ENCODE results near the gene PRKCSH.

DNA sequence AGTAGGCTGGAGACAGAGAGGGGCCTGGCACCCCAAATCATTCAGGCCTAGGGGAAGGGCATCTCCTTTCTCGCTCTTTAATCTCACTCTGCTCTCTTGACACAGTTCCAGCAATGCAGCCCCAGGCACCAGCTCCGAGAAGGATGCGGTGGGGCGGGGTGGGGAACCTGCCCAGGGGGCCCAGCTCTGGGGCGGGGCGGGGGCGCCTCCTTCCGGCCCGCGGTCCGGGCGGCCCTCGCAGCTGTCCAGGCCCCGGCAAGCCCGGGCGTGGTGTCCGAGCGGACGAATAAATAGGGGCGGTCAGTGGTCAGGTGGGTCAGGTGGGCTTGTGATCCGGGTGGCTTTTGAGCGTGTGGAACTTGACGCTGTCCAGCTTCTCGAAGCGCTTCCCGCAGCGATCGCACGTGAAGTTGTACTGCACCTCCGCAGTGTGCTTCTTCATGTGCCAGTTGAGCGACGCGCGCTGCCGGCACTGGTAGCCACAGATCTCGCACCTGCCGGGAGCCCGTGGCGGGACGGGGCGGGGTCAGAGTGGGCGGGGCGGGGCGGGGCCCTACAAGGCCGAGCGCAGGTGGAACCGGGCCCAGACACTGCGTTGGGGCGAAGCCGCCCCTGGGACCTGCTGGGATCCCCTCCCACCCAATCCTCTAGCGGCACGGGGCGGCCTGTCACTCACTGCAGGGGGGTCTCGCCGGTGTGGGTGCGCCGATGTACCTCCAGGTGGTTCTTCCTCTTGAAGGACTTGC lies 48.1 kb downstream of the PRKCSH start:
- TF ChIP-seq BHLHE40 (IDR thresholded peaks at IDR 0.05; ENCODE audit: borderline replicate concordance), result no peak
- no peak for TF ChIP-seq HDGF (IDR thresholded peaks at IDR 0.05; ENCODE audit: borderline replicate concordance)
- no peak for TF ChIP-seq SP1 (IDR thresholded peaks at IDR 0.05)
- TF ChIP-seq ARNT (IDR thresholded peaks at IDR 0.05), result no peak
- no peak for TF ChIP-seq FOXK2 (IDR thresholded peaks at IDR 0.05)
- no peak for TF ChIP-seq TARDBP (IDR thresholded peaks at IDR 0.05)
- no peak for TF ChIP-seq LEF1 (IDR thresholded peaks at IDR 0.05; ENCODE audit: borderline replicate concordance)
- TF ChIP-seq ZNF384 (IDR thresholded peaks at IDR 0.05), result no peak
- TF ChIP-seq L3MBTL2 (conservative IDR thresholded peaks at IDR 0.05), result no peak
- no peak for TF ChIP-seq FOXM1 (IDR thresholded peaks at IDR 0.05; ENCODE audit: borderline replicate concordance)
- no peak for TF ChIP-seq ELF4 (IDR thresholded peaks at IDR 0.05)
- no peak for TF ChIP-seq NFRKB (IDR thresholded peaks at IDR 0.05)

Data from HEK293T (cell line).